OCI-LY3 (cell line): ENCODE measurements around the gene TNP1.

Source experiments
- CTCF ChIP-seq: fragments of 200-600, 300-600 bp; sonication (generic); IDR thresholded peaks from 2 replicates; pipeline ENCODE4 v1.5.1; 2014; ENCODE audit warnings: antibody characterized with exemption, low read length, low read depth
- EZH2phosphoT487 ChIP-seq: fragments of 200-600 bp; shearing (Covaris generic); IDR thresholded peaks from 2 replicates; pipeline ENCODE4 v1.6.1; 2018; ENCODE audit warnings: antibody characterized with exemption, mixed run types, low read depth

- no peak for TF ChIP-seq CTCF
- no peak for TF ChIP-seq EZH2phosphoT487
These were observed at the start of gene TNP1 for GRCh38 chr2:216859944-216860343.
